ENCODE results near the gene MALSU1. TPM values are rescaled to one million over a fixed set of nuclear protein-coding genes. Genes with fewer than 3 reads are reported as not detected.

Gene MALSU1
- total RNA-seq, 3 donors from 2014 or later = 28.1 to 38.8 (median 37.2) TPM

- no peaks in the 10 kb centered on the region for H3K36me3 ChIP-seq (ENCODE audit: low read depth)
- no peak overlapping the region for H3K4me3 ChIP-seq
- no peaks in the 10 kb centered on the region for H3K9me3 ChIP-seq
- peaks cover 3% of the 10 kb centered on the region for H3K4me1 ChIP-seq (ENCODE audit: low read depth)
- TF ChIP-seq CTCF (IDR thresholded peaks at IDR 0.05) = no peak
- DNase-seq (no peak), ATAC-seq (no peak)
- intact Hi-C loops (cut with DNase I, micrococcal nuclease) = no loop called here
These were observed 37.7 kb downstream of the MALSU1 start for GRCh38 chr7:23336799-23337283.

GRCh38 chr7:23337374-23337773 lies 38.2 kb downstream of the MALSU1 start:
- no peak for TF ChIP-seq CTCF (IDR thresholded peaks at IDR 0.05)
- intact Hi-C loops (cut with DNase I, micrococcal nuclease) = no loop called here
- no peak for DNase-seq
- H3K9me3 ChIP-seq = no peaks in the 10 kb centered on the region
- no peak for ATAC-seq
- H3K36me3 ChIP-seq (ENCODE audit: low read depth) = no peaks in the 10 kb centered on the region
- peaks cover 3% of the 10 kb centered on the region for H3K4me1 ChIP-seq (ENCODE audit: low read depth)
- H3K4me3 ChIP-seq = no peak overlapping the region

GRCh38 chr7:23338439-23338838 lies 39.3 kb downstream of the MALSU1 start:
- DNase-seq (no peak), ATAC-seq (no peak)
- H3K4me3 ChIP-seq = no peak overlapping the region
- intact Hi-C loops (cut with DNase I, micrococcal nuclease) = no loop called here
- no peak for TF ChIP-seq CTCF (IDR thresholded peaks at IDR 0.05)
- H3K4me1 ChIP-seq (ENCODE audit: low read depth) = no peaks in the 10 kb centered on the region
- H3K9me3 ChIP-seq = no peaks in the 10 kb centered on the region
- no peaks in the 10 kb centered on the region for H3K36me3 ChIP-seq (ENCODE audit: low read depth)

GRCh38 chr7:23338863-23339262 lies 39.7 kb downstream of the MALSU1 start:
- DNase-seq (no peak), ATAC-seq (no peak)
- no peaks in the 10 kb centered on the region for H3K4me1 ChIP-seq (ENCODE audit: low read depth)
- H3K36me3 ChIP-seq (ENCODE audit: low read depth) = no peaks in the 10 kb centered on the region
- H3K9me3 ChIP-seq = no peaks in the 10 kb centered on the region
- TF ChIP-seq CTCF (IDR thresholded peaks at IDR 0.05) = no peak
- intact Hi-C loops (cut with DNase I, micrococcal nuclease) = no loop called here
- no peak overlapping the region for H3K4me3 ChIP-seq

GRCh38 chr7:23341846-23342598 lies 42.9 kb downstream of the MALSU1 start:
- intact Hi-C loops (cut with DNase I, micrococcal nuclease) = no loop called here

More at GRCh38 chr7:23341846-23342598, 42.9 kb downstream of the MALSU1 start:
- DNase-seq (no peak), ATAC-seq (no peak)
- Histone ChIP-seq H3K4me3 (no peak overlapping the region), H3K9me3 (no peaks in the 10 kb centered on the region), H3K36me3 (ENCODE audit: low read depth) (no peaks in the 10 kb centered on the region), H3K4me1 (ENCODE audit: low read depth) (no peaks in the 10 kb centered on the region)
- TF ChIP-seq CTCF (IDR thresholded peaks at IDR 0.05) = no peak

All from mucosa of descending colon (tissue), 3 donors.